K562 (cell line): ENCODE results near the gene SLC4A5. TPM values are rescaled to one million over a fixed set of nuclear protein-coding genes. Genes with fewer than 3 reads are reported as not detected.
A peak's percentile ranks its signal among the peaks of the same experiment; 100 is the strongest.

Experiments used
- ATAC-seq: fragments of 200-7000 bp; cut with Tn5 transposase; 3 replicates; pipeline ENCODE4 v1.9.1; 2020; ENCODE audit warnings: moderate library complexity
- BruUV-seq: library from RNA; stranded (reverse); fragments of 400-500 nt; replicated peaks from 2 replicates; lab custom pipeline; 2021; lab: Mats Ljungman, UMichigan
- CTCF ChIA-PET: fragments of 300-600 bp; formaldehyde crosslinking; extraction: SDS; loops from one replicate; lab custom pipeline; 2021; ENCODE audit warnings: low intra/inter-chr PET ratio; lab: Yijun Ruan, JAX
- POLR2A ChIA-PET: fragments of 300-600, 350-650 bp; sonication (Branson Sonifier 250); formaldehyde crosslinking; extraction: SDS; loops from one replicate; lab custom pipeline; 2021; ENCODE audit warnings: antibody characterized with exemption, inconsistent platforms; lab: Yijun Ruan, JAX
- DNase-seq, 4 experiments: peaks; one replicate each; pipeline versions ENCODE4 v3.0.0 to v3.0.0-alpha.2; 2011 to 2018; ENCODE audit warnings: low spot score in 3 of 4, mixed read lengths in 3 of 4; ENCODE audit errors: extremely low read depth in 1 of 4
- FAIRE-seq: peaks from 2 replicates; lab custom pipeline; 2011; peaks lifted over from hg19 to GRCh38; lab: Jason Lieb, UNC
- H2AFZ ChIP-seq: 2 replicates; pipeline ENCODE4 v1.6.0; 2011; ENCODE audit warnings: low read depth, low read length, control low read depth, inconsistent platforms
- H3K27ac ChIP-seq: fragments of 200-600 bp; 3 replicates; pipeline ENCODE4 v1.8.0; 2011; ENCODE audit warnings: low read depth, mild to moderate bottlenecking, control low read depth, inconsistent platforms, low read length, moderate library complexity, mixed read lengths; ENCODE audit errors: extremely low read depth
- H3K27me3 ChIP-seq, 2 experiments: fragments of 300-600 bp in 1 of 2; 2 replicates in 1 of 2; 3 replicates in 1 of 2; pipeline versions ENCODE4 v1.6.0 to v1.8.0; 2011; ENCODE audit warnings: inconsistent platforms in 2 of 2, low read length in 2 of 2, mild to moderate bottlenecking in 1 of 2, mixed read lengths in 1 of 2, moderate library complexity in 1 of 2; ENCODE audit not compliant: control insufficient read depth in 2 of 2, insufficient read depth in 2 of 2
- H3K36me3 ChIP-seq: fragments of 300-600 bp; 3 replicates; pipeline ENCODE4 v1.8.0; 2011; ENCODE audit warnings: mild to moderate bottlenecking, low read length, inconsistent platforms; ENCODE audit not compliant: control insufficient read depth, insufficient read depth
- H3K4me1 ChIP-seq, 2 experiments: fragments of 200-600 bp in 1 of 2; replicated peaks in 1 of 2; 2 replicates in 1 of 2; 3 replicates in 1 of 2; pipeline versions ENCODE4 v1.5.1 to v1.8.0; 2011; ENCODE audit warnings: inconsistent platforms in 2 of 2, low read length in 2 of 2, mild to moderate bottlenecking in 1 of 2, mixed read lengths in 1 of 2, moderate library complexity in 1 of 2; ENCODE audit not compliant: control insufficient read depth in 2 of 2, insufficient read depth in 2 of 2
- H3K4me2 ChIP-seq: 2 replicates; pipeline ENCODE4 v1.6.1; 2011; ENCODE audit warnings: low read length, control low read depth, inconsistent platforms, mixed read lengths; ENCODE audit not compliant: insufficient read depth
- H3K4me3 ChIP-seq: fragments of 200-600 bp; sonication (generic), shearing (Covaris generic); 2 replicates; pipeline ENCODE4 v1.5.1; 2016; ENCODE audit warnings: control low read depth, inconsistent platforms
- H3K79me2 ChIP-seq: fragments of 200-600 bp; 3 replicates; pipeline ENCODE4 v1.8.0; 2011; ENCODE audit warnings: low read length, inconsistent platforms; ENCODE audit not compliant: control insufficient read depth, insufficient read depth
- H3K9ac ChIP-seq, 2 experiments: 2 replicates each; pipeline versions ENCODE4 v1.6.0 to v1.6.1; 2011; ENCODE audit warnings: low read depth in 2 of 2, low read length in 2 of 2, control low read depth in 1 of 2, inconsistent platforms in 1 of 2, mild to moderate bottlenecking in 1 of 2, mixed read lengths in 1 of 2; ENCODE audit not compliant: insufficient read depth in 1 of 2
- H3K9me1 ChIP-seq: one replicate; pipeline ENCODE4 v1.6.0; 2011; ENCODE audit warnings: inconsistent platforms, mild to moderate bottlenecking, low read length, moderate library complexity; ENCODE audit not compliant: control insufficient read depth, insufficient read depth
- H3K9me3 ChIP-seq: replicated peaks from 2 replicates; pipeline ENCODE4 v1.5.1; 2011; ENCODE audit warnings: low read depth, low read length, inconsistent platforms; ENCODE audit not compliant: control insufficient read depth, insufficient read depth
- H4K20me1 ChIP-seq: replicated peaks from 2 replicates; pipeline ENCODE4 v1.6.1; 2011; ENCODE audit warnings: low read length, inconsistent platforms, mixed read lengths; ENCODE audit not compliant: control insufficient read depth, insufficient read depth
- FOXA3 ChIP-seq, 2 experiments: fragments of 450-650 bp in 1 of 2; sonication (generic) in 1 of 2; formaldehyde crosslinking; IDR thresholded peaks in 1 of 2; conservative IDR thresholded peaks in 1 of 2; 2 replicates each; pipeline versions ENCODE4 v1.4.0 to v1.8.0; 2020 to 2022; ENCODE audit warnings: mild to moderate bottlenecking in 2 of 2, missing genetic modification reagents in 1 of 2
- RB1 ChIP-seq: fragments of 450-650 bp; IDR thresholded peaks from 2 replicates; pipeline ENCODE4 v1.6.1; 2017; ENCODE audit warnings: low read depth, mild to moderate bottlenecking
- SETDB1 ChIP-seq: IDR thresholded peaks from one replicate; pipeline ENCODE4 v1.6.1; 2012; ENCODE audit warnings: low read length, control low read depth, inconsistent platforms
- ZFP36 ChIP-seq: fragments of 150-350 bp; IDR thresholded peaks from 2 replicates; pipeline ENCODE4 v1.6.1; 2018; ENCODE audit warnings: low read length, low read depth; ENCODE audit not compliant: partially characterized antibody
- ZNF133 ChIP-seq: fragments of 250-450 bp; sonication (Bioruptor Pico); IDR thresholded peaks from 2 replicates; pipeline ENCODE4 v1.4.0; 2020; ENCODE audit warnings: mild to moderate bottlenecking
- WGBS: fragments of 100-300 bp; shearing (Covaris generic); methylation state at CpG from one replicate; pipeline ENCODE4 v1.1.6; 2016; ENCODE audit warnings: low coverage, mixed read lengths; ENCODE audit not compliant: insufficient coverage; ENCODE audit errors: missing lambda C conversion rate; 5-methylcytosine and 5-hydroxymethylcytosine counted together
- in situ Hi-C: fragments of 300-500 bp; cut with MboI; formaldehyde crosslinking; loops from 4 replicates; pipeline ENCODE4 v1.15.0; 2018; ENCODE audit warnings: inconsistent platforms, mixed read lengths
- intact Hi-C: fragments of 100-400 bp; cut with micrococcal nuclease; formaldehyde crosslinking; loops from 2 replicates; pipeline ENCODE4 v1.14.2; 2022
- polyA plus RNA-seq, 8 experiments: library from polyadenylated mRNA; depleted of rRNA in 4 of 8; stranded (reverse) in 5 of 8; unstranded in 3 of 8; fragments of >200 nt; fragmentation: Nextera tagmentation in 2 of 8; fragmentation: Illumina TruSeq in 1 of 8; extraction: Ambion mirVana in 2 of 8; extraction: Trizol in 1 of 8; gene quantifications; 2 replicates each; pipeline versions ENCODE4 v1.2.1 to v1.2.3, GENCODE V29; 2011 to 2014; ENCODE audit warnings: inconsistent platforms in 1 of 8, missing spikeins in 1 of 8
- total RNA-seq, 7 experiments: library from RNA; depleted of rRNA in 6 of 7; stranded (reverse); fragments of >200 nt in 6 of 7; fragmentation: Illumina TruSeq in 2 of 7; extraction: Trizol in 2 of 7; gene quantifications; 2 replicates each; pipeline versions ENCODE4 v1.2.1 to v1.2.3, GENCODE V29; 2011 to 2021; ENCODE audit warnings: low replicate concordance in 1 of 7

The SLC4A5 gene
- total and polyA plus RNA-seq, 9 of the 15 experiments (the other 6 are each of a cell fraction or from before 2014, with no cell fraction given) = 0.03 to 0.77 (median 0.14) TPM; not detected in 1

- Histone ChIP-seq H3K4me3 (no peak overlapping the region), H3K27ac (no peak overlapping the region), H3K9me3 (no peaks in the 10 kb centered on the region), H3K4me1 (peaks cover 4 to 9% of the 10 kb centered on the region in 2 experiments; a peak in 3 of 5 replicates), H4K20me1 (no peaks in the 10 kb centered on the region; the same call in 1 of the 2 replicates), H3K27me3 (peaks cover under 1 to 2% of the 10 kb centered on the region in 2 experiments; a peak in 2 of 5 replicates), H3K9me1 (no peaks in the 10 kb centered on the region), H3K36me3 (no peaks in the 10 kb centered on the region), H2AFZ (peak overlapping the region; percentile 68; the same call in 1 of the 2 replicates), H3K9ac (no peak overlapping the region), H3K4me2 (no peak overlapping the region), H3K79me2 (no peaks in the 10 kb centered on the region)
- ATAC-seq (no peak; the same call in 2 of the 3 replicates), DNase-seq (no peak), FAIRE-seq (no peak)
- TF ChIP-seq SETDB1 (no peak), ZNF133 (CRISPR knock-in tag) (no peak), FOXA3 (CRISPR knock-in tag; conservative IDR thresholded peaks at IDR 0.05 in 1 of 2, IDR thresholded peaks at IDR 0.05 in 1 of 2) (0 out of 4 replicates have a peak, but pooled peaks of 1 of the 2 experiments have one; percentile 30), ZFP36 (no peak), RB1 (no peak)
- POLR2A ChIA-PET = interaction anchor here (0.6 to 1.0 kb wide), 2 partner anchors 21 to 36 kb away, joined by 3 to 5 read pairs; no protein-coding TSS in a partner anchor
- in situ Hi-C loops = no loop called here
- 27% methylated on average over 6 of the region's 6 CpGs for WGBS
- no TSS peak for BruUV-seq
- CTCF ChIA-PET = no interaction called here
- intact Hi-C loops = no loop called here
These were observed 50.5 kb downstream of the SLC4A5 start for GRCh38 chr2:74292751-74293150.
